ENCODE results near the gene MANBA.

MANBA gene

DNA sequence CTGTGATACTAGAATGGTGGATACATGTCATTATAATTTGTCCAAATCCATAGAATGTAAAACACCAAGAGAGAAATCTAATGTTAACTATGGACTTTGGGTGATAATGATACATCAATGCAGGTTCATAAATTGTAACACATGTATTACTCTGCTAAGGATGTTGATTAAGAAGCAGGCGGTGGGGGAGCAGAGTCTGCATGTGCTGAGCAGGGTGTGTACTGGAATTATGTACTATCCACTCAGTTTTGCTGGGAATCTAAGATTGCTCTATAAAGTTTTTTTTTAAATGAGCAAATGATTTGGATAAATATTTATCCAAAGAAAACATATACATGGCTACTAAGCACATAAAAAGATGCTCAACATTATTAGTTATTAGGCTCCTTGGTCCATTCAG lies 15.0 kb upstream of the MANBA start:
- in situ Hi-C loops (cut with MboI; ENCODE audit: low pct_unique_long_range_greater_than_20kb, low sequenced_read_pairs, unreplicated experiment) = no loop called here
- no peak for DNase-seq (ENCODE audit: low spot score)
- no peak for TF ChIP-seq CTCF (IDR thresholded peaks at IDR 0.05; ENCODE audit: extremely low read depth, insufficient read depth, missing control alignments)

DNA sequence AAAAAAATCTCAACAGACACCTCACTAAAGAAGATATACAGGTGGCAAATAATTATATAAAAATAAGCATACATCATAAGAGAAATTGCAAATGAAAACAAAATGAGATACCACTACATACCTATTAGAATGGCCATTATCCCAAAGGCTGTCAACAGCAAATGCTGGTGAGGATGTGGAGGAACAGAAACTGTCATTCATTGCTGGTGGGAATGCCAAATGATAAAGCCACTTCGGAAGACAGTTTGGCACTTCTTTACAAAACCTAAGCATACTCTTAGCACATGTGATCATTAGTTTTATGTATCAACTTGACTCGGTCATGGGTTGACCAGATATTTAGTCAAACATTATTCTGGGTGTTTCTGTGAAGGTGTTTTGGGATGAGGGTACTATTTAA lies 13.5 kb upstream of the MANBA start:
- DNase-seq (ENCODE audit: low spot score) = no peak
- TF ChIP-seq CTCF (IDR thresholded peaks at IDR 0.05; ENCODE audit: extremely low read depth, insufficient read depth, missing control alignments) = no peak
- in situ Hi-C loops (cut with MboI; ENCODE audit: low pct_unique_long_range_greater_than_20kb, low sequenced_read_pairs, unreplicated experiment) = no loop called here

GRCh38 chr4:102772738-102773340 lies 12.1 kb upstream of the MANBA start:
- DNase-seq (ENCODE audit: low spot score) = no peak
- no peak for TF ChIP-seq CTCF (IDR thresholded peaks at IDR 0.05; ENCODE audit: extremely low read depth, insufficient read depth, missing control alignments)
- in situ Hi-C loops (cut with MboI; ENCODE audit: low pct_unique_long_range_greater_than_20kb, low sequenced_read_pairs, unreplicated experiment) = no loop called here

DNA sequence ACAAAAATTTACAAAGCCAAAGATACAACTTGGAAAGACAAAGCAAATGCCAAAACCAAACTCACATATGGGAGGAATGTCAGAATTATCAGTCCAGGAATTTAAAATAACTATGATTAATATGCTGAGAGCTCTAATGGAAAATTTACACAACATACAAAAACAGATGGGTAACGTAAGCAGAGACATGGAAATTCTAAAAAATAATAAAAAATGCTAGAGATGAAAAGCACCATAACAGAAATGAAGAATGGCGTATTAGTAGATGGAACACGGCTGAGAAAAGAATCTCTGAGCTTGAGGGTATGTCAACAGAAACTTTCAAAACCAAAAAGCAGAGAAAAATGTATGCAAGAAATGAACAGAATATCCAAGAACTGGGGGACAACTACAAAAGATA lies 4.1 kb upstream of the MANBA start:
- no peak for TF ChIP-seq CTCF (IDR thresholded peaks at IDR 0.05; ENCODE audit: extremely low read depth, insufficient read depth, missing control alignments)
- no peak for DNase-seq (ENCODE audit: low spot score)
- in situ Hi-C loops (cut with MboI; ENCODE audit: low pct_unique_long_range_greater_than_20kb, low sequenced_read_pairs, unreplicated experiment) = no loop called here

GRCh38 chr4:102761906-102762305 lies 1.1 kb upstream of the MANBA start:
- no peak for TF ChIP-seq CTCF (IDR thresholded peaks at IDR 0.05; ENCODE audit: extremely low read depth, insufficient read depth, missing control alignments)

DNA sequence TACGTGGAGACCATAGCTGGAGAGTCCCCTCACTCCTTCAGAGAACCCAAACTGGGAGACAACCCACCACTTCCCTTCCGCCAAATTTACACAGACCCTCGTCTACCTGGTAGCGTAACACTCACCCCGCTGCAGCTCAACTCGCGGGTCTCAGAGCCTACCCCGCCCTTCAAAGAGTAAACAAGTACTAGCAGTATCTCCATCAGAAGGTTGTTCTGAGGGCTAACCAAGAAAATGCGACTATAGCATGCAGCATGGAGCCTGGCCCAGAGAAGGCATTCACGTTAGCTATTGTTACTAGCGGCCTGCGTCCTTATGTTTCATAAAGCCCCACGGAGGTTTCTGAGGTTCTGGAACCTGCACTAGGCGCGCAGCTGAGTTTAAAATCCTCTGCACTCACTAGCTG lies 531 bp upstream of the MANBA start:
- no peak for DNase-seq (ENCODE audit: low spot score)
- in situ Hi-C loops (cut with MboI; ENCODE audit: low pct_unique_long_range_greater_than_20kb, low sequenced_read_pairs, unreplicated experiment) = no loop called here
- no peak for TF ChIP-seq CTCF (IDR thresholded peaks at IDR 0.05; ENCODE audit: extremely low read depth, insufficient read depth, missing control alignments)

More at GRCh38 chr4:102761906-102762305, 1.1 kb upstream of the MANBA start:
- DNase-seq (ENCODE audit: low spot score) = no peak
- in situ Hi-C loops (cut with MboI; ENCODE audit: low pct_unique_long_range_greater_than_20kb, low sequenced_read_pairs, unreplicated experiment) = no loop called here
